ENCODE results near the gene IPO13. TPM values are rescaled to one million over a fixed set of nuclear protein-coding genes. Genes with fewer than 3 reads are reported as not detected.

Gene IPO13
- total RNA-seq, 1 experiment from 2014 or later = 33.7 TPM

- Histone ChIP-seq H3K79me2 (ENCODE audit: low read length) (no peaks in the 10 kb centered on the region), H2AFZ (ENCODE audit: low read length) (no peak overlapping the region), H3K9me3 (ENCODE audit: low read length) (no peaks in the 10 kb centered on the region), H3F3A (ENCODE audit: low read length, unreplicated experiment) (no peaks in the 10 kb centered on the region), H3K36me3 (ENCODE audit: low read depth, low read length) (no peaks in the 10 kb centered on the region), H3K9ac (ENCODE audit: low read length) (no peak overlapping the region), H3K4me3 (ENCODE audit: low read length) (no peak overlapping the region), H3K27me3 (ENCODE audit: low read length) (no peaks in the 10 kb centered on the region), H3K4me1 (ENCODE audit: insufficient read depth, low read length) (no peaks in the 10 kb centered on the region), H3K27ac (ENCODE audit: low read length) (no peak overlapping the region), H3K4me2 (ENCODE audit: low read length) (no peak overlapping the region), H3K9me2 (replicated peaks; ENCODE audit: low read length) (no peaks in the 10 kb centered on the region), H4K20me1 (ENCODE audit: low read length) (no peaks in the 10 kb centered on the region)
- ChIA-PET CTCF (no interaction called here), POLR2A (ENCODE audit: unreplicated experiment) (no interaction called here)
- DNase-seq (no peak), ATAC-seq (no peak)
- no peak for TF ChIP-seq CTCF (conservative IDR thresholded peaks at IDR 0.05; ENCODE audit: low read depth, low read length)
- TF ChIP-seq EZH2phosphoT487 (IDR thresholded peaks at IDR 0.05; ENCODE audit: borderline replicate concordance, low read length) = no peak
- no peak for TF ChIP-seq EZH2 (IDR thresholded peaks at IDR 0.05; ENCODE audit: low read length, unreplicated experiment)
- BruUV-seq (replicated peaks) = no TSS peak
- intact Hi-C loops (cut with micrococcal nuclease) = no loop called here
Observed at GRCh38 chr1:43904660-43905551, 41.8 kb upstream of the IPO13 start.

- DNase-seq = no peak
- CTCF ChIA-PET = no interaction called here
- H3K9ac ChIP-seq (ENCODE audit: low read length) = no peak overlapping the region
- no peaks in the 10 kb centered on the region for H3F3A ChIP-seq (ENCODE audit: low read length, unreplicated experiment)
- no peak overlapping the region for H3K4me2 ChIP-seq (ENCODE audit: low read length)
- TF ChIP-seq EZH2phosphoT487 (IDR thresholded peaks at IDR 0.05; ENCODE audit: borderline replicate concordance, low read length) (no peak), CTCF (conservative IDR thresholded peaks at IDR 0.05; ENCODE audit: low read depth, low read length) (no peak), EZH2 (IDR thresholded peaks at IDR 0.05; ENCODE audit: low read length, unreplicated experiment) (no peak)
- H3K27ac ChIP-seq (ENCODE audit: low read length) = no peak overlapping the region
- no peak for ATAC-seq
- H3K27me3 ChIP-seq (ENCODE audit: low read length) = no peaks in the 10 kb centered on the region
- no peaks in the 10 kb centered on the region for H3K4me1 ChIP-seq (ENCODE audit: insufficient read depth, low read length)
- no peaks in the 10 kb centered on the region for H3K36me3 ChIP-seq (ENCODE audit: low read depth, low read length)
- no peaks in the 10 kb centered on the region for H3K9me3 ChIP-seq (ENCODE audit: low read length)
- POLR2A ChIA-PET (ENCODE audit: unreplicated experiment) = no interaction called here
- no peak overlapping the region for H3K4me3 ChIP-seq (ENCODE audit: low read length)
- H3K9me2 ChIP-seq (replicated peaks; ENCODE audit: low read length) = no peaks in the 10 kb centered on the region
- no peaks in the 10 kb centered on the region for H3K79me2 ChIP-seq (ENCODE audit: low read length)
- no peak overlapping the region for H2AFZ ChIP-seq (ENCODE audit: low read length)
- intact Hi-C loops (cut with micrococcal nuclease) = no loop called here
- no TSS peak for BruUV-seq (replicated peaks)
- H4K20me1 ChIP-seq (ENCODE audit: low read length) = no peaks in the 10 kb centered on the region
Observed at GRCh38 chr1:43908226-43908625, 38.5 kb upstream of the IPO13 start.

GRCh38 chr1:43908858-43909257, 37.9 kb upstream of the IPO13 start:
- H3K9me2 ChIP-seq (replicated peaks; ENCODE audit: low read length) = no peaks in the 10 kb centered on the region
- H4K20me1 ChIP-seq (ENCODE audit: low read length) = no peaks in the 10 kb centered on the region
- H3K79me2 ChIP-seq (ENCODE audit: low read length) = no peaks in the 10 kb centered on the region
- CTCF ChIA-PET = no interaction called here
- POLR2A ChIA-PET (ENCODE audit: unreplicated experiment) = no interaction called here
- H3K36me3 ChIP-seq (ENCODE audit: low read depth, low read length) = no peaks in the 10 kb centered on the region
- no peak for ATAC-seq
- DNase-seq = no peak
- no peaks in the 10 kb centered on the region for H3K4me1 ChIP-seq (ENCODE audit: insufficient read depth, low read length)
- intact Hi-C loops (cut with micrococcal nuclease) = no loop called here
- H3K4me3 ChIP-seq (ENCODE audit: low read length) = no peak overlapping the region
- H3K27ac ChIP-seq (ENCODE audit: low read length) = no peak overlapping the region
- H2AFZ ChIP-seq (ENCODE audit: low read length) = no peak overlapping the region
- no peaks in the 10 kb centered on the region for H3K27me3 ChIP-seq (ENCODE audit: low read length)
- no peaks in the 10 kb centered on the region for H3K9me3 ChIP-seq (ENCODE audit: low read length)
- BruUV-seq (replicated peaks) = no TSS peak
- no peak for TF ChIP-seq EZH2phosphoT487 (IDR thresholded peaks at IDR 0.05; ENCODE audit: borderline replicate concordance, low read length)
- peak; percentile 38; the same call in 1 of the 2 replicates for TF ChIP-seq CTCF (conservative IDR thresholded peaks at IDR 0.05; ENCODE audit: low read depth, low read length)
- no peak overlapping the region for H3K4me2 ChIP-seq (ENCODE audit: low read length)
- H3K9ac ChIP-seq (ENCODE audit: low read length) = no peak overlapping the region
- H3F3A ChIP-seq (ENCODE audit: low read length, unreplicated experiment) = no peaks in the 10 kb centered on the region
